Measurements from ENCODE around the gene OSBPL6. TPM values are rescaled to one million over a fixed set of nuclear protein-coding genes. Genes with fewer than 3 reads are reported as not detected.

Gene OSBPL6
- total and polyA plus RNA-seq, 9 of the 15 experiments (the other 6 are each of a cell fraction or from before 2014, with no cell fraction given), result 3.4 to 12.7 (median 9.3) TPM

DNA sequence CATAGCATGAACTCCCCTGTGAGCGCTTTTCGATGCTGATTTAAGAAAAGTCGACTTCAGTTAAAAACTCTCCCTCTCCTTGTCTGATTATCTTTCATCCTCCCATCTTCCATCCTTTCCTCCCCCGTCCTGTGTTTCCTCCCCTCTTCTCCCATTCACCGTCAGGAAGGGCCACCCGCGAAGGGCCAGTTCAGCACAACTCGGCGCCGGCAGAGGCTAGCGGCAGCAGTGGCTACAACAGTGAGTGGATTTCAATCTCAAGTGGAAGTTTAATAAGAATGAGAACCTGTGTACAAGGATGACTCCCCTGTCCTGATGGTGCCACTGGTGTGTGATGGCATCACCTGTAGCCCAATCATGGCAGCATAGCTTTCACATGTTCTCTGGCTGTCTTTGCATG is 149.8 kb downstream of the OSBPL6 start (continued):
- TF ChIP-seq, protein P1, sequence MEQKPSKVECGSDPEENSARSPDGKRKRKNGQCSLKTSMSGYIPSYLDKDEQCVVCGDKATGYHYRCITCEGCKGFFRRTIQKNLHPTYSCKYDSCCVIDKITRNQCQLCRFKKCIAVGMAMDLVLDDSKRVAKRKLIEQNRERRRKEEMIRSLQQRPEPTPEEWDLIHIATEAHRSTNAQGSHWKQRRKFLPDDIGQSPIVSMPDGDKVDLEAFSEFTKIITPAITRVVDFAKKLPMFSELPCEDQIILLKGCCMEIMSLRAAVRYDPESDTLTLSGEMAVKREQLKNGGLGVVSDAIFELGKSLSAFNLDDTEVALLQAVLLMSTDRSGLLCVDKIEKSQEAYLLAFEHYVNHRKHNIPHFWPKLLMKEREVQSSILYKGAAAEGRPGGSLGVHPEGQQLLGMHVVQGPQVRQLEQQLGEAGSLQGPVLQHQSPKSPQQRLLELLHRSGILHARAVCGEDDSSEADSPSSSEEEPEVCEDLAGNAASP (IDR thresholded peaks at IDR 0.05), result no peak
- TF ChIP-seq, protein P2, sequence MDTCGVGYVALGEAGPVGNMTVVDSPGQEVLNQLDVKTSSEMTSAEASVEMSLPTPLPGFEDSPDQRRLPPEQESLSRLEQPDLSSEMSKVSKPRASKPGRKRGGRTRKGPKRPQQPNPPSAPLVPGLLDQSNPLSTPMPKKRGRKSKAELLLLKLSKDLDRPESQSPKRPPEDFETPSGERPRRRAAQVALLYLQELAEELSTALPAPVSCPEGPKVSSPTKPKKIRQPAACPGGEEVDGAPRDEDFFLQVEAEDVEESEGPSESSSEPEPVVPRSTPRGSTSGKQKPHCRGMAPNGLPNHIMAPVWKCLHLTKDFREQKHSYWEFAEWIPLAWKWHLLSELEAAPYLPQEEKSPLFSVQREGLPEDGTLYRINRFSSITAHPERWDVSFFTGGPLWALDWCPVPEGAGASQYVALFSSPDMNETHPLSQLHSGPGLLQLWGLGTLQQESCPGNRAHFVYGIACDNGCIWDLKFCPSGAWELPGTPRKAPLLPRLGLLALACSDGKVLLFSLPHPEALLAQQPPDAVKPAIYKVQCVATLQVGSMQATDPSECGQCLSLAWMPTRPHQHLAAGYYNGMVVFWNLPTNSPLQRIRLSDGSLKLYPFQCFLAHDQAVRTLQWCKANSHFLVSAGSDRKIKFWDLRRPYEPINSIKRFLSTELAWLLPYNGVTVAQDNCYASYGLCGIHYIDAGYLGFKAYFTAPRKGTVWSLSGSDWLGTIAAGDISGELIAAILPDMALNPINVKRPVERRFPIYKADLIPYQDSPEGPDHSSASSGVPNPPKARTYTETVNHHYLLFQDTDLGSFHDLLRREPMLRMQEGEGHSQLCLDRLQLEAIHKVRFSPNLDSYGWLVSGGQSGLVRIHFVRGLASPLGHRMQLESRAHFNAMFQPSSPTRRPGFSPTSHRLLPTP (IDR thresholded peaks at IDR 0.05; ENCODE audit: borderline replicate concordance, extremely low read depth, insufficient read length), result no peak
- TF ChIP-seq KAT2B (IDR thresholded peaks at IDR 0.05; ENCODE audit: low read depth, low read length), result no peak

DNA sequence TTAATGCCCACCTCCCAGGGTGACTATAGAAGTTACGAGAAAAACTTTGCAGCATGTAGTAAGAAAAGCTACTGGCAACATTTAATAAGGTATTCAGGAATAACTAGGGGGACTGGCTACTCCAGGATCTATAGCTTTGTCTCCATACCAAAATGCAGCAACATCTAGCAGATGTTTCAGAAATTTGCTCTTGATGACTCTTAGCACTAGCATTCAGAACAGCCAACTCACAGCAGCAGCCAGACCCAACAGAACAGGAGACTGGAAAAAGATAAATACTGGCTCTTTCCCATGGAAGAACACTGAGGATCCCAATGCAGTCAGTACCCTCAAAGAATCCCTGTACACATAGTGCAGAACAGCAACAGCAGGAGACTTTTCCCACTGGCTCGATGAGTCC is 151.6 kb downstream of the OSBPL6 start:
- CTCF ChIA-PET (ENCODE audit: low intra/inter-chr PET ratio), result no interaction called here
- H3K27ac ChIP-seq (ENCODE audit: extremely low read depth, low read depth, low read length), result no peak overlapping the region
- no peak overlapping the region for H3K4me2 ChIP-seq (ENCODE audit: insufficient read depth, low read length)
- no peak for TF ChIP-seq MXI1 (IDR thresholded peaks at IDR 0.05; ENCODE audit: low read depth, low read length)
- no peak for TF ChIP-seq CEBPB (tag; IDR thresholded peaks at IDR 0.05)
- no peak for TF ChIP-seq PML (IDR thresholded peaks at IDR 0.05; ENCODE audit: low read length)
- no peak for TF ChIP-seq ZNF384 (IDR thresholded peaks at IDR 0.05; ENCODE audit: low read depth, low read length)
- FAIRE-seq (no peak), ATAC-seq (no peak), DNase-seq (ENCODE audit: extremely low read depth in 1 of 4, low spot score in 3 of 4) (no peak)
- no peak overlapping the region for H3K9ac ChIP-seq (ENCODE audit: insufficient read depth in 1 of 2, low read depth in 2 of 2, low read length in 2 of 2)
- H3K36me3 ChIP-seq (ENCODE audit: control insufficient read depth, insufficient read depth, low read length), result no peaks in the 10 kb centered on the region
- H3K4me1 ChIP-seq (replicated peaks in 1 of 2; ENCODE audit: control insufficient read depth in 2 of 2, insufficient read depth in 2 of 2, low read length in 2 of 2), result no peaks in the 10 kb centered on the region
- intact Hi-C loops (cut with micrococcal nuclease), result no loop called here
- POLR2A ChIA-PET, result interaction anchor here (1.3 kb wide), 1 partner anchor 20 kb away, joined by 3 read pairs; no protein-coding TSS in a partner anchor
- no peaks in the 10 kb centered on the region for H3K9me3 ChIP-seq (replicated peaks; ENCODE audit: control insufficient read depth, insufficient read depth, low read depth, low read length)
- H3K79me2 ChIP-seq (ENCODE audit: control insufficient read depth, insufficient read depth, low read length), result no peaks in the 10 kb centered on the region
- 33% methylated on average over 2 of the region's 2 CpGs for WGBS (ENCODE audit: insufficient coverage, low coverage, missing lambda C conversion rate)
- H4K20me1 ChIP-seq (replicated peaks; ENCODE audit: control insufficient read depth, insufficient read depth, low read length), result no peaks in the 10 kb centered on the region
- H2AFZ ChIP-seq (ENCODE audit: low read depth, low read length), result no peak overlapping the region
- H3K9me1 ChIP-seq (ENCODE audit: control insufficient read depth, insufficient read depth, low read length), result no peaks in the 10 kb centered on the region
- in situ Hi-C loops (cut with MboI), result no loop called here
- H3K27me3 ChIP-seq (ENCODE audit: control insufficient read depth in 2 of 2, insufficient read depth in 2 of 2, low read length in 2 of 2), result 0 out of 5 replicates have a peak, but pooled peaks cover 0 to 4% of the 10 kb centered on the region in 2 experiments
- no peak overlapping the region for H3K4me3 ChIP-seq
- no TSS peak for BruUV-seq (replicated peaks)
